Upper lobe of left lung (tissue), 6 donors: ENCODE measurements around the gene NFKB2. TPM values are rescaled to one million over a fixed set of nuclear protein-coding genes. Genes with fewer than 3 reads are reported as not detected.

Source experiments
- ATAC-seq, 2 donors: fragments of 200-7000 bp; cut with Tn5 transposase; one replicate each; pipeline ENCODE4 v1.9.1; 2022; ENCODE audit warnings: mild to moderate bottlenecking in 2 of 2, moderate library complexity in 2 of 2; ENCODE audit not compliant: low FRiP score in 2 of 2
- DNase-seq, 2 donors: peaks; one replicate each; pipeline ENCODE4 v3.0.0-alpha.2; 2019 to 2020
- H3K27ac ChIP-seq, 4 donors: fragments of 200-600 bp; sonication (generic); one replicate each; pipeline ENCODE4 v1.5.1; 2016 to 2019
- H3K27me3 ChIP-seq, 4 donors: fragments of 200-600 bp; sonication (generic); one replicate each; pipeline ENCODE4 v1.5.1; 2017 to 2019
- H3K36me3 ChIP-seq, 4 donors: fragments of 200-600 bp; sonication (generic); one replicate each; pipeline ENCODE4 v1.5.1; 2016 to 2019
- H3K4me1 ChIP-seq, 4 donors: fragments of 200-600 bp; sonication (generic); one replicate each; pipeline ENCODE4 v1.5.1; 2018 to 2019
- H3K4me3 ChIP-seq, 4 donors: fragments of 200-600 bp; sonication (generic); one replicate each; pipeline ENCODE4 v1.5.1; 2017 to 2019; ENCODE audit warnings: mild to moderate bottlenecking in 2 of 4, moderate library complexity in 1 of 4
- H3K9me3 ChIP-seq, 4 donors: fragments of 200-600 bp; sonication (generic); one replicate each; pipeline ENCODE4 v1.5.1; 2018 to 2019
- CTCF ChIP-seq, 6 experiments: fragments of 450-650 bp in 4 of 6; fragments of 200-600 bp in 2 of 6; sonication (generic) in 2 of 6; IDR thresholded peaks; one replicate each; pipeline ENCODE4 v1.5.1; 2016 to 2019; ENCODE audit warnings: antibody characterized with exemption in 6 of 6
- EP300 ChIP-seq, 4 donors: sonication (generic); formaldehyde crosslinking; IDR thresholded peaks; one replicate each; pipeline ENCODE4 v1.5.1; 2017; ENCODE audit warnings: antibody characterized with exemption in 4 of 4, control low read depth in 2 of 4
- POLR2A ChIP-seq, 4 donors: fragments of 450-650 bp; IDR thresholded peaks; one replicate each; pipeline ENCODE4 v1.5.1; 2016 to 2017; ENCODE audit warnings: antibody characterized with exemption in 4 of 4, mild to moderate bottlenecking in 2 of 4
- POLR2AphosphoS5 ChIP-seq, 2 donors: sonication (generic); formaldehyde crosslinking; IDR thresholded peaks; one replicate each; pipeline ENCODE4 v1.5.1; 2017; ENCODE audit warnings: antibody characterized with exemption in 2 of 2
- WGBS, 2 donors: methylation state at CpG; one replicate each; pipeline ENCODE4 v1.1.5; 2017 to 2018; 5-methylcytosine and 5-hydroxymethylcytosine counted together
- total RNA-seq, 6 donors: library from RNA; depleted of rRNA in 4 of 6; stranded (reverse); fragments of >200 nt in 4 of 6; gene quantifications; one replicate each; pipeline versions ENCODE4 v1.1.0 to v1.2.1, GENCODE V29; 2016 to 2021
- donor health status: DM: no; HTN: no; CAD: no; lungs with moderate emphysema.
- donor health status: DM: no; HTN: yes; CAD: no; lungs with severe emphysema.

NFKB2 gene
- total RNA-seq, 6 donors from 2014 or later = 31.2 to 67.6 (median 41.2) TPM

DNA sequence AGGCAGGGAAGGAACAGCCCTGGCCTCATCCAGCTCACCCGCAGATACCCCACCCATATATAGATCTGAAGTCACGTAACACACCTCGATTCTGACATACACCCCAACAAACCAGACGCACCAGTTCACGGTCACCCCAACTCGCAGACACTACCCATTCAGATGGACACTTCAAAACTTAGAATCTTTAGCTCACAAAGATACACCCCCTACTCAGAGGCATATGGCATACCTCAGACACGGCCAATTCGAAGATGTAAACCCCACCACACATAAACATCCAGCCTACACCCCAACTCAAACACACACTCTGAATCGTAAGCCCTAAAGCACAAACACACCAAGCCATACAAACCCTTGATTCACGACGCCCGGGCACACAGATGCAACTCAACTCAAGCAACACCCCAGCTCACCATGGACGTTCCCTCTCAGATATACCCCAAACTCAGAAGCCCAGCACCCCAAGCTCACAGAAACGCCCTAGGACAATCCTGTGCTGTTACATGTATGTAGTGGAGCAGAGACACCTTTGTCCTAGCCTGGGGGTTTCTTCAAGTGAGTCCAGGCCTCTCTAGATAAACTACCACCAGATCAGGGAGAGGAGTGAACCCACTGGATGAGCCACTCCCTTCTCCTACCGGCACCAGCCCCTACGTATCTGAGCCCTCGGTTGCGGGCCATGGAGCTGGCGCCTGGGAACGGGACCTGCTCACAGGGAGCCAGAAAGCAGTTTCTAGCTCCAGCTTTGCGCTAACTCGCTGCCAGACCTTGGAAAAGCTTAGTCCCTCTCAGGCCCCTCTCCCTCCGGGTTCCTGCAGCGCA is 14.3 kb downstream of the NFKB2 start:
- Histone ChIP-seq H3K4me1 (peaks cover 15 to 25% (median 19%) of the 10 kb centered on the region in 4 donors), H3K4me3 (peak overlapping the region in 3 of 4 donors; percentile 3 to 55 (median 49)), H3K36me3 (no peaks in the 10 kb centered on the region), H3K27me3 (peaks cover 0 to 47% (median 25%) of the 10 kb centered on the region in 4 donors), H3K9me3 (no peaks in the 10 kb centered on the region), H3K27ac (no peak overlapping the region)
- 35 to 40% methylated on average over 14 to 24 of the region's 24 CpGs for WGBS, 2 donors
- DNase-seq = no peak
- TF ChIP-seq POLR2AphosphoS5 (IDR thresholded peaks at IDR 0.05) (no peak), POLR2A (IDR thresholded peaks at IDR 0.05) (no peak), CTCF (IDR thresholded peaks at IDR 0.05) (no peak), EP300 (IDR thresholded peaks at IDR 0.05) (no peak)
- no peak for ATAC-seq

DNA sequence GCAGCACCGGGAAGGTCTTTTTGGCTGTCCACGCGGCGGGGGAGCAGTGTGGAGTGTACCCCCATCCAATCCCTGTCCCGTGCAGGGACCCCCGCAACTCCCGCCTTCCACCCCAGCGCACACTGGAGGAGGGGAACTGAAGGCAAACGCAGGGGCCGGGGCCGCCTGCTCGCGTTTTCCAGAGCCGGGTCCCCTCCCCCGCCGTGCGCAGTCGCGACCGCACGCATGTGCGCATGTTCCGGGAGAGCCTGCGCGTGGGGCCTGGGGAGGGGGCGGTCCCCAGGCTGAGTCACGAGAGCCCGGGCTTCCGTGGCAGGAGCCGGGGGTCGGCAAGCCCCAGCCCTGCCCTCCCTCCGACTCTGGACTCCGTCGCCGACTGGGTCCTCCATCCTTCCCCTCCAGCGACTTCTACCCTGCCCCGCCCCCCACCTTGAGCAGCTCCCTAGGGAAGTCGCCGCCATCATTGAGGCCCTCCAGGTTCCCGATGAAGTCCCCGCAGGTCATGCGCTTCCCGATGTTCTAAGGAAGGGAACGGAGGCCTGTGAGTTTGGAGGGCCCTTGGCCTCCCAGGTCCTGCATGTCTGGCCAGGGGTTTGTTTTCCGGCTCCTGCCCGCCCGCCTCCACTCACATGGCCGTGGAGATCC is 15.0 kb downstream of the NFKB2 start:
- Histone ChIP-seq H3K4me3 (peak overlapping the region in 3 of 4 donors; percentile 3 to 31 (median 20)), H3K27me3 (peaks cover 0 to 47% (median 25%) of the 10 kb centered on the region in 4 donors), H3K9me3 (no peaks in the 10 kb centered on the region), H3K4me1 (peaks cover 15 to 25% (median 19%) of the 10 kb centered on the region in 4 donors), H3K36me3 (no peaks in the 10 kb centered on the region), H3K27ac (no peak overlapping the region)
- ATAC-seq = no peak
- WGBS, 2 donors = 3 to 8% methylated on average over 10 to 42 of the region's 48 CpGs
- DNase-seq = peak in 1 of 2 donors; percentile 83
- TF ChIP-seq EP300 (IDR thresholded peaks at IDR 0.05) (no peak), POLR2AphosphoS5 (IDR thresholded peaks at IDR 0.05) (no peak), POLR2A (IDR thresholded peaks at IDR 0.05) (no peak), CTCF (IDR thresholded peaks at IDR 0.05) (no peak)

DNA sequence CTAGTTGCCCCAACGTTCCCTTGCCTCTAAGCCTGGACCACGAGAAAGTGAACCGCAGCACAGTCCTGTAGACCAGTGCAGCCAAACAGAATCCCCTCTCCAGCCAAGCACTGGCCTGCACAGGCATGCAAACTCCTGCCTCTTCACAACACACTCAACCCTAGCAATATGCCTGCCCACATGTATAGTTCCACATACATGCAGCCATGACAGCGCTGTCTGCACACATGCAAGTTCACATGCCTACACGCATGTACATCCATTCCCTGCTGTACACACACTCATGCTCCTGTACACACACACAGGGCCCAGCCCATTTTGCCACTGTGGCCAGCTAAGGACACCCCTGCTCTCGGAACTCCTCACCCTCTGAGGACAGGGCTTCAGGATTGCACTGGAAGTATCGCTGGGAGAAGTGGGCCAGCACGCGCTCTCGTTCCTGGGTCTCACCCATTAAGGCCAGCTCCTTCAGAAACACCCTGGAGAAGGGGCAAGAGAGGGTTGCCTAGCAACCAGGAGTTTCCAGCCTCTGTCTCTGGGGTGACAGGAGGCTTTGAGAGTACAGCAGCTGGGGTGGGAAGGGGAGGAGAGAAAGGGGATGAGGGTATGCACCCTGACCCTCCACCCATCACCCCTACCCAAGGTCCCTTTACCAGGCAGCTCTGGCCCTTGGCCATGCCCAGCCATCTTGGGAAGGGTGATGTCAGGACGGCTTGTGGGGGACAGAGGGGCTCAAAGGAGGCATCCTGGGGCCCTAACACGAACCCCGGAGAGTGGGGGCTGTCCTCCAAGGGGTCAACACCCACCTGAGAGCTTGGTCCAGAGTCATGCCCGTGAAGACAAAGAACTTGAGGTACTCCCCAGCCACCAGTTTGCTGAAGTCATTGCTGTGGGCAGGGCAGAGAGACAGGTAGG is 16.1 kb downstream of the NFKB2 start:
- H3K4me1 ChIP-seq = peaks cover 15 to 25% (median 19%) of the 10 kb centered on the region in 4 donors
- no peaks in the 10 kb centered on the region for H3K36me3 ChIP-seq
- 79 to 87% methylated on average over 11 to 14 of the region's 14 CpGs for WGBS, 2 donors
- no peak for TF ChIP-seq CTCF (IDR thresholded peaks at IDR 0.05)
- TF ChIP-seq EP300 (IDR thresholded peaks at IDR 0.05) = no peak
- TF ChIP-seq POLR2A (IDR thresholded peaks at IDR 0.05) = no peak
- no peak for TF ChIP-seq POLR2AphosphoS5 (IDR thresholded peaks at IDR 0.05)
- H3K27me3 ChIP-seq = peaks cover 0 to 47% (median 25%) of the 10 kb centered on the region in 4 donors
- no peak for ATAC-seq
- no peak for DNase-seq
- no peak overlapping the region for H3K27ac ChIP-seq
- H3K4me3 ChIP-seq = no peak overlapping the region
- H3K9me3 ChIP-seq = no peaks in the 10 kb centered on the region

DNA sequence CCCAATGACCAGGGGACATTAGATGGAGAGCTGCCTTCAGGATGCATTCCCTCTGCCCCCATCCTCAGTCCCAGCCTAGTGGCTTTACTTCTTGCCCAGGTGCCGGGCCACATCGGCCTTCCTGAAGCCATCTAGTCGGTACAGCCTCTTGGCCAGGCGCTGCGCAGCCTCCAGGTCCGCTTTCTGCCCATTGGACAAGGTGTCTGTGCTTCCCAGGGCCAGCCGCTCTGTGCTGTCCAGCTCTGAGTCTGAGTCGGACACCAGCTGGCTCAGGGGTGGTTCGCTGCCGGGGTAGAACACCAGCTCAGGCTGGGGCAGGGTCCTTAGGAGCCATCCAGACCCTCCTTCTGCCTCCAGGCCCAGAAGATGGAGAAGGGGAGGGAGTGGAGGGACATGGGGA is 16.8 kb downstream of the NFKB2 start:
- TF ChIP-seq EP300 (IDR thresholded peaks at IDR 0.05) (no peak), POLR2AphosphoS5 (IDR thresholded peaks at IDR 0.05) (no peak), POLR2A (IDR thresholded peaks at IDR 0.05) (no peak), CTCF (IDR thresholded peaks at IDR 0.05) (no peak)
- H3K9me3 ChIP-seq = no peaks in the 10 kb centered on the region
- H3K27me3 ChIP-seq = peaks cover 0 to 47% (median 26%) of the 10 kb centered on the region in 4 donors
- no peaks in the 10 kb centered on the region for H3K36me3 ChIP-seq
- WGBS, 2 donors = 84 to 97% methylated on average over 7 to 10 of the region's 10 CpGs
- no peak overlapping the region for H3K4me3 ChIP-seq
- DNase-seq = no peak
- H3K4me1 ChIP-seq = peaks cover 15 to 25% (median 19%) of the 10 kb centered on the region in 4 donors
- no peak overlapping the region for H3K27ac ChIP-seq
- ATAC-seq = no peak
